Mesothelial cell of epicardium (in vitro differentiated cells): Measurements from ENCODE around the gene ZNHIT2. TPM values are rescaled to one million over a fixed set of nuclear protein-coding genes. Genes with fewer than 3 reads are reported as not detected.

Source experiments
- DNase-seq, 2 experiments: peaks; one replicate each; pipeline ENCODE4 v3.0.0; 2021; ENCODE audit warnings: low spot score in 2 of 2; ENCODE audit not compliant: unreplicated experiment in 2 of 2
- H3K27ac Mint-ChIP-seq: 2 replicates; pipeline ENCODE4 v1.8.0; 2021; ENCODE audit warnings: mixed read lengths
- H3K27me3 Mint-ChIP-seq: 2 replicates; pipeline ENCODE4 v1.8.0; 2021; ENCODE audit warnings: low read depth, mixed read lengths
- H3K36me3 Mint-ChIP-seq: 2 replicates; pipeline ENCODE4 v1.8.0; 2021; ENCODE audit warnings: mixed read lengths
- H3K4me1 Mint-ChIP-seq: 2 replicates; pipeline ENCODE4 v1.8.0; 2021; ENCODE audit warnings: mixed read lengths
- H3K4me3 Mint-ChIP-seq: 2 replicates; pipeline ENCODE4 v1.8.0; 2021; ENCODE audit warnings: mild to moderate bottlenecking, moderate library complexity, mixed read lengths
- H3K9me3 Mint-ChIP-seq: 2 replicates; pipeline ENCODE4 v1.8.0; 2021; ENCODE audit warnings: mixed read lengths
- total RNA-seq: library from RNA; stranded (reverse); gene quantifications from 3 replicates; pipeline ENCODE4 v1.2.1, GENCODE V29; 2021
- TF ChIP-seq, protein P1 (sequence below): fragments of 200-600 bp; sonication (generic); IDR thresholded peaks from one replicate; pipeline ENCODE4 v1.5.0; 2021; ENCODE audit warnings: antibody characterized with exemption; ENCODE audit not compliant: unreplicated experiment

Gene ZNHIT2
- total RNA-seq, 1 donor from 2014 or later, result 7.5 TPM

DNA sequence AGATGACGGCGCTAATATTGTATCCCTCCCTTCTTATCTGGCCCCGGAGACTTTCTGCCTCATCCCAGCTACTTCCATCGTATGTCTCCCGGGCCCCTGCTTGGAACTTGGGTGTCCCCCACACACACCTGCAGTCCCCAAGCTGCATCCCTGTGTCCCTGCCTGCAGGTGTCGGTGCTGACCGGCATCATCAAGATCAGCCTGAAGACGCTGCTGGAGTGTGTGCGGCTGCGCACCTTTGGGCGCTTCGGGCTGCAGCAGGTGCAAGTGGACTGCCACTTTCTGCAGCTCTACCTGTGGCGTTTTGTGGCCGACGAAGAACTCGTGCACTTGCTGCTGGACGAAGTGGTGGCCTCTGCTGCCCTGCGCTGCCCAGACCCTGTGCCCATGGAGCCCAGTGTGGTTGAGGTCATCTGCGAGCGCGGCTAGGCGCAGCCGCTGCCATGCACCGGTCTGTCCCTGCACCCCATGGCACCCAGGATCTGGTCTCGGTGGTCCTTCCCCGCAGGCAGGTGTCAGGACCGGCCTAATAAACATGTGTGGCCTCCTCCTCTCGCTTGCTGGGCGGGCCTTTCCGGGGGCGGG lies 6.2 kb downstream of the ZNHIT2 start:
- TF ChIP-seq, protein P1, sequence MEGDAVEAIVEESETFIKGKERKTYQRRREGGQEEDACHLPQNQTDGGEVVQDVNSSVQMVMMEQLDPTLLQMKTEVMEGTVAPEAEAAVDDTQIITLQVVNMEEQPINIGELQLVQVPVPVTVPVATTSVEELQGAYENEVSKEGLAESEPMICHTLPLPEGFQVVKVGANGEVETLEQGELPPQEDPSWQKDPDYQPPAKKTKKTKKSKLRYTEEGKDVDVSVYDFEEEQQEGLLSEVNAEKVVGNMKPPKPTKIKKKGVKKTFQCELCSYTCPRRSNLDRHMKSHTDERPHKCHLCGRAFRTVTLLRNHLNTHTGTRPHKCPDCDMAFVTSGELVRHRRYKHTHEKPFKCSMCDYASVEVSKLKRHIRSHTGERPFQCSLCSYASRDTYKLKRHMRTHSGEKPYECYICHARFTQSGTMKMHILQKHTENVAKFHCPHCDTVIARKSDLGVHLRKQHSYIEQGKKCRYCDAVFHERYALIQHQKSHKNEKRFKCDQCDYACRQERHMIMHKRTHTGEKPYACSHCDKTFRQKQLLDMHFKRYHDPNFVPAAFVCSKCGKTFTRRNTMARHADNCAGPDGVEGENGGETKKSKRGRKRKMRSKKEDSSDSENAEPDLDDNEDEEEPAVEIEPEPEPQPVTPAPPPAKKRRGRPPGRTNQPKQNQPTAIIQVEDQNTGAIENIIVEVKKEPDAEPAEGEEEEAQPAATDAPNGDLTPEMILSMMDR, result no peak
- Mint-ChIP-seq H3K27me3 (peaks cover 2% of the 10 kb centered on the region), H3K27ac (peak overlapping the region; percentile 93), H3K4me3 (peak overlapping the region; percentile 95), H3K36me3 (no peaks in the 10 kb centered on the region), H3K9me3 (no peaks in the 10 kb centered on the region), H3K4me1 (peaks cover 31% of the 10 kb centered on the region)
- no peak for DNase-seq

DNA sequence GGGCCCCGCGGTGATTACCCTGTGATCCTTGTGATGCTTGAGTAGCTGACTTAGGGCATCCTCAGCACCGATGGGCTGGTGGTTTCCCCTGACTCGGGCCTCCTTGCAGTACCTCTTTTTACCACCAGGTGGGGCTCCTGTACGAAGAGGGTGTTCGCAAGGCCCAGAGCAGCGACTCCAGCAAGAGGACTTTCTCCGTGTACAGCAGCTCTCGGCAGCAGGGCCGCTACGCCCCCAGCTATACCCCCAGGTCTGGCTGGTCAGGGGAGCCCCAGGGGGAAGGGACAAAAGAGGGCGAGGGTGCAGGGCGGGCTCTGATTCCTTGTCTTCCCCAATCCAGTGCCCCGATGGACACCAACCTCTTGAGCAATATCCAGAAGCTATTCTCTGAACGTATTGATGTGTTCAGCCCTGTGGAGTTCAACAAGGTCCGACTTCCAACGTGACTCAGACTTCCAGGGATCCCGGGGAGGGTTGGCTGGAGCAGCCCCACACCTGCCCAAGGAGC lies 7.1 kb downstream of the ZNHIT2 start:
- H3K9me3 Mint-ChIP-seq, result no peaks in the 10 kb centered on the region
- H3K4me3 Mint-ChIP-seq, result no peak overlapping the region
- peaks cover 31% of the 10 kb centered on the region for H3K4me1 Mint-ChIP-seq
- peak overlapping the region; percentile 12 for H3K27ac Mint-ChIP-seq
- TF ChIP-seq, protein P1, result peak; percentile 100
- peak; percentile 81 to 98 for DNase-seq
- no peaks in the 10 kb centered on the region for H3K36me3 Mint-ChIP-seq
- H3K27me3 Mint-ChIP-seq, result peaks cover 2% of the 10 kb centered on the region

DNA sequence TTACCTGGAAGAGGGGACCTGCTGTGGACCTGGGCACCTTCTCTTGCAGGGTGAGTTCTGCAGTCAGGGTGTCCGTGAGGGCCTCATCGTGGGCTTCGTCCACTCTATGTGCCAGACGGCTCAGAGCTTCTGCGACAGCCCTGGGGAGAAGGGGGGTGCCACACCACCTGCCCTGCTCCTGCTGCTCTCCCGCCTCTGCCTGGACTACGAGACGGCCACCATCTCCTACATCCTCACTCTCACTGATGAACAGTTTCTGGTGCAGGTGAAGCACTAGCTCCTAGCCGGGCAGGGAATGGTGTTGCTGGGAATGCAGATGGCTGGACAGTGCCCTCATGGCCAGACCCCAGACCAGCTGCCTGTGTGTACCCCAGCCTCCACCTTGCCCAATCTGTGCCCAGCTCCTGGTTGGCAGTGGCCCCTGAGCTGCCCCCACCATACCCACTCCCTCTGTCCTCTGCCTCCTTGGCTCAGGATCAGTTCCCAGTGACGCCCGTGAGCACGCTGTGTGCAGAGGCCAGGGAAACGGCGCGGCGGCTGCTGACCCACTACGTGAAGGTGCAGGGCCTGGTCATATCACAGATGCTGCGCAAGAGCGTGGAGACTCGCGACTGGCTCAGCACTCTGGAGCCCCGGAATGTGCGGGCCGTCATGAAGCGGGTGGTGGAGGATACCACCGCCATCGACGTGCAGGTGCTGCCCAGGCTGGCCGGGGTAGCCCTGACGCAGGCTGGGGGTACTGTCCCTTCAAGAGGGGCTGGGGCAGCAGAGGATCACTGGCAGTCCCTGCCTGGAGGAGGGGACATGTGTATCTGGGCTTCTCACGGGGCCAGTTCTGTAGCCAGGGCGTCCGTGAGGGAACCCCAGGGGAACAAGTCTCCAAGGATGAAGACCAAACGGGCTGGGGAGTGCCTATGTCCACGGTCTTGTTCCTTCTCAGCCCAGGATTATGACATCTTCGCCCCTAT lies 8.0 kb downstream of the ZNHIT2 start:
- TF ChIP-seq, protein P1, result no peak
- Mint-ChIP-seq H3K27me3 (peaks cover 2% of the 10 kb centered on the region), H3K9me3 (no peaks in the 10 kb centered on the region), H3K36me3 (no peaks in the 10 kb centered on the region), H3K4me3 (no peak overlapping the region), H3K27ac (no peak overlapping the region), H3K4me1 (peaks cover 31% of the 10 kb centered on the region)
- no peak for DNase-seq

DNA sequence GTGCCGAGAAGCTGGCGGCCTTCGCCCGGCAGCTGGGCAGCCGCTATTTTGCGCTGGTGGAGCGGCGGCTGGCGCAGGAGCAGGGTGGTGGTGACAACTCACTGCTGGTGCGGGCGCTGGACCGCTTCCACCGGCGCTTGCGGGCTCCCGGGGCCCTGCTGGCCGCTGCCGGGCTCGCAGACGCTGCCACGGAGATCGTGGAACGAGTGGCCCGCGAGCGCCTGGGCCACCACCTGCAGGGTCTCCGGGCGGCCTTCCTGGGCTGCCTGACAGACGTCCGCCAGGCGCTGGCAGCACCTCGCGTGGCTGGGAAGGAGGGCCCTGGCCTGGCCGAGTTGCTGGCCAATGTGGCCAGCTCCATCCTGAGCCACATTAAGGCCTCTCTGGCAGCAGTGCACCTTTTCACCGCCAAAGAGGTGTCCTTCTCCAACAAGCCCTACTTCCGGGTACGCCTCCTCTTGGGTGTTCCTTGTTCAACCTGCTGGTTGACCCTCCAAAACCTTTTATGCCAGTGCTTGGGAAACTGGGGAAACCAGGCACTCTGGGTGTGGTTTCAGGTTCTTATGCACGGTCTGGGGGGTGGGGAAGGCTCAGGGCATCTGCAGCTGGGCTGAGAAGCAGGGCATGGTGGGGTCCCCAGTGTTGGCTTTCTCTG lies 8.9 kb downstream of the ZNHIT2 start:
- Mint-ChIP-seq H3K36me3 (no peaks in the 10 kb centered on the region), H3K4me1 (peaks cover 24% of the 10 kb centered on the region), H3K4me3 (no peak overlapping the region), H3K9me3 (no peaks in the 10 kb centered on the region), H3K27ac (no peak overlapping the region), H3K27me3 (peaks cover 2% of the 10 kb centered on the region)
- DNase-seq, result no peak
- TF ChIP-seq, protein P1, result no peak

DNA sequence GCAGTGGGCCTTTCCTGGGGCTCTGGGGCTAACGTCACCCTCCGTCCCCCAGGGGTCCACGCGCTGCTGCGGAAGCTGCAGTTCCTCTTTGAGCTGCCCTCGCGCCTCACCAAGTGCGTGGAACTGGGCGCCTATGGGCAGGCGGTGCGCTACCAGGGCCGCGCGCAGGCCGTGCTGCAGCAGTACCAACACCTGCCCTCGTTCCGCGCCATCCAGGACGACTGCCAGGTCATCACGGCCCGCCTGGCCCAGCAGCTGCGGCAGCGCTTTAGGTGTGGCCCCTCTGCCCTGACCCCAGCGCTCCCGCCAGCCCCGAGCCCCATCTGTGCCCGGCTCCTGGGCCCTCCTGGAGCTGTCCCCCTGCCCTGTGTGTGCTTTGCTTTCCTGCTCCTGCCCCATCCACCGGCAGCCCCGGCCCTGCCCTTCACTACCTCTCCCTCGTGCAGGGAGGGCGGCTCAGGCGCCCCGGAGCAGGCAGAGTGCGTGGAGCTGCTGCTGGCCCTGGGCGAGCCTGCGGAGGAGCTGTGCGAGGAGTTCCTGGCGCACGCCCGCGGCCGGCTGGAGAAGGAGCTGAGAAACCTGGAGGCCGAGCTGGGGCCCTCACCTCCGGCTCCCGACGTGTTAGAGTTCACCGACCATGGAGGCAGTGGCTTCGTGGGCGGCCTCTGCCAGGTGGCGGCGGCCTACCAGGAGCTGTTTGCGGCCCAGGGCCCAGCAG lies 9.6 kb downstream of the ZNHIT2 start:
- TF ChIP-seq, protein P1, result no peak
- Mint-ChIP-seq H3K27ac (no peak overlapping the region), H3K27me3 (peaks cover 2% of the 10 kb centered on the region), H3K9me3 (no peaks in the 10 kb centered on the region), H3K36me3 (no peaks in the 10 kb centered on the region), H3K4me3 (no peak overlapping the region), H3K4me1 (peaks cover 18% of the 10 kb centered on the region)
- DNase-seq, result no peak
